ENCODE measurements around the gene ARHGEF37.
"Not testable (repeated sequence)": the region's sequence is repeated elsewhere in the genome, so short reads cannot be mapped to it uniquely, and the experiment has no call there.

Gene ARHGEF37

GRCh38 chr5:149640350-149640999 is 59.2 kb downstream of the ARHGEF37 start:
- no peak overlapping the region for H3K4me3 ChIP-seq (ENCODE audit: low read length)
- no peak for DNase-seq (ENCODE audit: low read depth, low spot score)

- no peak overlapping the region for H3K4me3 ChIP-seq (ENCODE audit: low read length)
- no peak for DNase-seq (ENCODE audit: low read depth, low spot score)
Measured at GRCh38 chr5:149641000-149641576, 59.8 kb downstream of the ARHGEF37 start.

- DNase-seq (ENCODE audit: low read depth, low spot score): no peak
Measured at GRCh38 chr5:149641600-149641999, 60.3 kb downstream of the ARHGEF37 start.

GRCh38 chr5:149643781-149644180 is 62.5 kb downstream of the ARHGEF37 start:
- no peak for DNase-seq (ENCODE audit: low read depth, low spot score)
- H3K4me3 ChIP-seq (ENCODE audit: low read length): no peak overlapping the region

More at GRCh38 chr5:149641600-149641999, 60.3 kb downstream of the ARHGEF37 start:
- no peak overlapping the region for H3K4me3 ChIP-seq (ENCODE audit: low read length)

GRCh38 chr5:149644629-149645028 is 63.3 kb downstream of the ARHGEF37 start:
- DNase-seq (ENCODE audit: low read depth, low spot score): no peak
- no peak overlapping the region for H3K4me3 ChIP-seq (ENCODE audit: low read length)

- no peak for DNase-seq (ENCODE audit: low read depth, low spot score)
- H3K4me3 ChIP-seq (ENCODE audit: low read length): no peak overlapping the region
Measured at GRCh38 chr5:149645236-149645635, 63.9 kb downstream of the ARHGEF37 start.

- DNase-seq (ENCODE audit: low read depth, low spot score): no peak
- no peak overlapping the region for H3K4me3 ChIP-seq (ENCODE audit: low read length)
Measured at GRCh38 chr5:149645725-149646124, 64.4 kb downstream of the ARHGEF37 start.

- H3K4me3 ChIP-seq (ENCODE audit: low read length): no peak overlapping the region
- no peak for DNase-seq (ENCODE audit: low read depth, low spot score)
Measured at GRCh38 chr5:149646564-149646963, 65.3 kb downstream of the ARHGEF37 start.

GRCh38 chr5:149647334-149647733 is 66.0 kb downstream of the ARHGEF37 start:
- no peak overlapping the region for H3K4me3 ChIP-seq (ENCODE audit: low read length)
- no peak for DNase-seq (ENCODE audit: low read depth, low spot score)

- DNase-seq (ENCODE audit: low read depth, low spot score); H3K4me3 ChIP-seq (ENCODE audit: low read length): not testable (repeated sequence)
Measured at GRCh38 chr5:149648464-149649393, 67.4 kb downstream of the ARHGEF37 start.

- H3K4me3 ChIP-seq (ENCODE audit: low read length); DNase-seq (ENCODE audit: low read depth, low spot score): not testable (repeated sequence)
Measured at GRCh38 chr5:149649730-149650129, 68.4 kb downstream of the ARHGEF37 start.

GRCh38 chr5:149651686-149652085 is 70.4 kb downstream of the ARHGEF37 start:
- no peak overlapping the region for H3K4me3 ChIP-seq (ENCODE audit: low read length)
- no peak for DNase-seq (ENCODE audit: low read depth, low spot score)

GRCh38 chr5:149652697-149653096 is 71.4 kb downstream of the ARHGEF37 start:
- no peak overlapping the region for H3K4me3 ChIP-seq (ENCODE audit: low read length)
- DNase-seq (ENCODE audit: low read depth, low spot score): no peak

- no peak overlapping the region for H3K4me3 ChIP-seq (ENCODE audit: low read length)
- no peak for DNase-seq (ENCODE audit: low read depth, low spot score)
Measured at GRCh38 chr5:149654231-149654630, 72.9 kb downstream of the ARHGEF37 start.

- DNase-seq (ENCODE audit: low read depth, low spot score): no peak
- H3K4me3 ChIP-seq (ENCODE audit: low read length): no peak overlapping the region
Measured at GRCh38 chr5:149654883-149655505, 73.7 kb downstream of the ARHGEF37 start.

- DNase-seq (ENCODE audit: low read depth, low spot score): no peak
- H3K4me3 ChIP-seq (ENCODE audit: low read length): no peak overlapping the region
Measured at GRCh38 chr5:149656576-149657182, 75.4 kb downstream of the ARHGEF37 start.

GRCh38 chr5:149657324-149657723 is 76.0 kb downstream of the ARHGEF37 start:
- H3K4me3 ChIP-seq (ENCODE audit: low read length): no peak overlapping the region
- no peak for DNase-seq (ENCODE audit: low read depth, low spot score)

GRCh38 chr5:149658299-149658698 is 77.0 kb downstream of the ARHGEF37 start:
- DNase-seq (ENCODE audit: low read depth, low spot score): no peak
- no peak overlapping the region for H3K4me3 ChIP-seq (ENCODE audit: low read length)

- DNase-seq (ENCODE audit: low read depth, low spot score): no peak
- H3K4me3 ChIP-seq (ENCODE audit: low read length): no peak overlapping the region
Measured at GRCh38 chr5:149664083-149664482, 82.8 kb downstream of the ARHGEF37 start.
